ENCODE results near the gene RCN2.

The RCN2 gene

GRCh38 chr15:76912430-76912829 is 19.1 kb upstream of the RCN2 start:
- Mint-ChIP-seq H3K4me1 (ENCODE audit: low read depth) (no peaks in the 10 kb centered on the region), H3K27me3 (ENCODE audit: low read depth) (peaks cover 28% of the 10 kb centered on the region), H3K36me3 (ENCODE audit: low read depth) (no peaks in the 10 kb centered on the region), H3K9me3 (no peaks in the 10 kb centered on the region), H3K27ac (no peak overlapping the region), H3K4me3 (no peak overlapping the region)

- Mint-ChIP-seq H3K27me3 (ENCODE audit: low read depth) (peaks cover 26% of the 10 kb centered on the region), H3K9me3 (no peaks in the 10 kb centered on the region), H3K36me3 (ENCODE audit: low read depth) (no peaks in the 10 kb centered on the region), H3K4me1 (ENCODE audit: low read depth) (no peaks in the 10 kb centered on the region), H3K27ac (no peak overlapping the region), H3K4me3 (no peak overlapping the region)
Measured at GRCh38 chr15:76913737-76914136, 17.8 kb upstream of the RCN2 start.

GRCh38 chr15:76916369-76916768 is 15.2 kb upstream of the RCN2 start:
- Mint-ChIP-seq H3K9me3 (no peaks in the 10 kb centered on the region), H3K36me3 (ENCODE audit: low read depth) (no peaks in the 10 kb centered on the region), H3K4me3 (no peak overlapping the region), H3K27ac (no peak overlapping the region), H3K4me1 (ENCODE audit: low read depth) (no peaks in the 10 kb centered on the region), H3K27me3 (ENCODE audit: low read depth) (peaks cover 37% of the 10 kb centered on the region)

GRCh38 chr15:76928201-76928600 is 3.3 kb upstream of the RCN2 start:
- H3K27ac Mint-ChIP-seq = no peak overlapping the region
- H3K4me3 Mint-ChIP-seq = no peak overlapping the region
- H3K4me1 Mint-ChIP-seq (ENCODE audit: low read depth) = peaks cover 21% of the 10 kb centered on the region
- H3K27me3 Mint-ChIP-seq (ENCODE audit: low read depth) = peaks cover 26% of the 10 kb centered on the region
- H3K9me3 Mint-ChIP-seq = no peaks in the 10 kb centered on the region
- peaks cover 2% of the 10 kb centered on the region for H3K36me3 Mint-ChIP-seq (ENCODE audit: low read depth)

GRCh38 chr15:76929011-76929760 is 2.4 kb upstream of the RCN2 start:
- peaks cover 24% of the 10 kb centered on the region for H3K4me1 Mint-ChIP-seq (ENCODE audit: low read depth)
- H3K27me3 Mint-ChIP-seq (ENCODE audit: low read depth) = peaks cover 23% of the 10 kb centered on the region
- peaks cover 3% of the 10 kb centered on the region for H3K36me3 Mint-ChIP-seq (ENCODE audit: low read depth)
- no peak overlapping the region for H3K27ac Mint-ChIP-seq
- H3K9me3 Mint-ChIP-seq = no peaks in the 10 kb centered on the region
- no peak overlapping the region for H3K4me3 Mint-ChIP-seq

GRCh38 chr15:76930831-76931396 is 635 bp upstream of the RCN2 start:
- no peaks in the 10 kb centered on the region for H3K9me3 Mint-ChIP-seq
- peaks cover 21% of the 10 kb centered on the region for H3K27me3 Mint-ChIP-seq (ENCODE audit: low read depth)
- peak overlapping the region; percentile 83 for H3K4me3 Mint-ChIP-seq
- H3K4me1 Mint-ChIP-seq (ENCODE audit: low read depth) = peaks cover 31% of the 10 kb centered on the region
- H3K27ac Mint-ChIP-seq = peak overlapping the region; percentile 75
- H3K36me3 Mint-ChIP-seq (ENCODE audit: low read depth) = peaks cover 9% of the 10 kb centered on the region

- Mint-ChIP-seq H3K27ac (peak overlapping the region; percentile 75), H3K36me3 (ENCODE audit: low read depth) (peaks cover 17% of the 10 kb centered on the region), H3K9me3 (no peaks in the 10 kb centered on the region), H3K4me3 (peak overlapping the region; percentile 85), H3K4me1 (ENCODE audit: low read depth) (peaks cover 31% of the 10 kb centered on the region), H3K27me3 (ENCODE audit: low read depth) (peaks cover 11% of the 10 kb centered on the region)
Measured at GRCh38 chr15:76932135-76932966, 802 bp downstream of the RCN2 start.

- Mint-ChIP-seq H3K4me1 (ENCODE audit: low read depth) (peaks cover 29% of the 10 kb centered on the region), H3K9me3 (no peaks in the 10 kb centered on the region), H3K27ac (no peak overlapping the region), H3K4me3 (no peak overlapping the region), H3K27me3 (ENCODE audit: low read depth) (no peaks in the 10 kb centered on the region), H3K36me3 (ENCODE audit: low read depth) (peaks cover 20% of the 10 kb centered on the region)
Measured at GRCh38 chr15:76935620-76936019, 4.1 kb downstream of the RCN2 start.

GRCh38 chr15:76936671-76937070 is 5.1 kb downstream of the RCN2 start:
- H3K4me1 Mint-ChIP-seq (ENCODE audit: low read depth) = peaks cover 24% of the 10 kb centered on the region
- H3K27ac Mint-ChIP-seq = no peak overlapping the region
- no peaks in the 10 kb centered on the region for H3K27me3 Mint-ChIP-seq (ENCODE audit: low read depth)
- peaks cover 20% of the 10 kb centered on the region for H3K36me3 Mint-ChIP-seq (ENCODE audit: low read depth)
- H3K4me3 Mint-ChIP-seq = no peak overlapping the region
- no peaks in the 10 kb centered on the region for H3K9me3 Mint-ChIP-seq

- no peak overlapping the region for H3K27ac Mint-ChIP-seq
- peaks cover 9% of the 10 kb centered on the region for H3K4me1 Mint-ChIP-seq (ENCODE audit: low read depth)
- H3K9me3 Mint-ChIP-seq = no peaks in the 10 kb centered on the region
- no peak overlapping the region for H3K4me3 Mint-ChIP-seq
- no peaks in the 10 kb centered on the region for H3K27me3 Mint-ChIP-seq (ENCODE audit: low read depth)
- H3K36me3 Mint-ChIP-seq (ENCODE audit: low read depth) = peaks cover 22% of the 10 kb centered on the region
Measured at GRCh38 chr15:76938752-76939151, 7.2 kb downstream of the RCN2 start.

GRCh38 chr15:76939715-76940114 is 8.2 kb downstream of the RCN2 start:
- Mint-ChIP-seq H3K27me3 (ENCODE audit: low read depth) (no peaks in the 10 kb centered on the region), H3K9me3 (no peaks in the 10 kb centered on the region), H3K36me3 (ENCODE audit: low read depth) (peaks cover 28% of the 10 kb centered on the region), H3K27ac (no peak overlapping the region), H3K4me1 (ENCODE audit: low read depth) (peaks cover 8% of the 10 kb centered on the region), H3K4me3 (no peak overlapping the region)

GRCh38 chr15:76941636-76942035 is 10.1 kb downstream of the RCN2 start:
- H3K4me3 Mint-ChIP-seq = no peak overlapping the region
- H3K27ac Mint-ChIP-seq = no peak overlapping the region
- peaks cover 5% of the 10 kb centered on the region for H3K4me1 Mint-ChIP-seq (ENCODE audit: low read depth)
- peaks cover 32% of the 10 kb centered on the region for H3K36me3 Mint-ChIP-seq (ENCODE audit: low read depth)
- no peaks in the 10 kb centered on the region for H3K27me3 Mint-ChIP-seq (ENCODE audit: low read depth)
- H3K9me3 Mint-ChIP-seq = no peaks in the 10 kb centered on the region

GRCh38 chr15:76942331-76942730 is 10.8 kb downstream of the RCN2 start:
- peaks cover 5% of the 10 kb centered on the region for H3K4me1 Mint-ChIP-seq (ENCODE audit: low read depth)
- H3K9me3 Mint-ChIP-seq = no peaks in the 10 kb centered on the region
- no peaks in the 10 kb centered on the region for H3K27me3 Mint-ChIP-seq (ENCODE audit: low read depth)
- peaks cover 32% of the 10 kb centered on the region for H3K36me3 Mint-ChIP-seq (ENCODE audit: low read depth)
- H3K4me3 Mint-ChIP-seq = no peak overlapping the region
- no peak overlapping the region for H3K27ac Mint-ChIP-seq

GRCh38 chr15:76945494-76946093 is 14.0 kb downstream of the RCN2 start:
- Mint-ChIP-seq H3K27me3 (ENCODE audit: low read depth) (no peaks in the 10 kb centered on the region), H3K27ac (no peak overlapping the region), H3K4me3 (no peak overlapping the region), H3K4me1 (ENCODE audit: low read depth) (peaks cover 6% of the 10 kb centered on the region), H3K9me3 (no peaks in the 10 kb centered on the region), H3K36me3 (ENCODE audit: low read depth) (peaks cover 38% of the 10 kb centered on the region)
